Effector memory CD8-positive, alpha-beta T cell (primary cell): Measurements from ENCODE around the gene ITIH3.

ENCODE experiments used
- ATAC-seq: fragments of 150-1000 bp; cut with Tn5 transposase; replicated peaks from 2 replicates; pipeline ENCODE4 v1.10.0; 2021; ENCODE audit warnings: mild to moderate bottlenecking, moderate library complexity
- DNase-seq, 3 experiments: peaks; one replicate each; pipeline ENCODE4 v3.0.0; 2021
- H3K27ac Mint-ChIP-seq, 2 donors: one replicate each; pipeline ENCODE4 v1.8.0; 2022; ENCODE audit warnings: mild to moderate bottlenecking in 2 of 2, mixed read lengths in 2 of 2, moderate library complexity in 2 of 2
- H3K27me3 Mint-ChIP-seq, 2 donors: one replicate each; pipeline ENCODE4 v1.8.0; 2022; ENCODE audit warnings: mixed read lengths in 2 of 2
- H3K36me3 Mint-ChIP-seq: one replicate; pipeline ENCODE4 v1.8.0; 2022; ENCODE audit warnings: mild to moderate bottlenecking, moderate library complexity, mixed read lengths; ENCODE audit not compliant: insufficient read depth
- H3K4me1 Mint-ChIP-seq, 2 donors: one replicate each; pipeline ENCODE4 v1.8.0; 2022; ENCODE audit warnings: low read depth in 2 of 2, mixed read lengths in 2 of 2
- H3K4me3 Mint-ChIP-seq, 2 donors: one replicate each; pipeline ENCODE4 v1.8.0; 2022; ENCODE audit warnings: mild to moderate bottlenecking in 2 of 2, mixed read lengths in 2 of 2, moderate library complexity in 2 of 2
- H3K9me3 Mint-ChIP-seq, 2 donors: one replicate each; pipeline ENCODE4 v1.8.0; 2022; ENCODE audit warnings: mixed read lengths in 2 of 2

The ITIH3 gene

DNA sequence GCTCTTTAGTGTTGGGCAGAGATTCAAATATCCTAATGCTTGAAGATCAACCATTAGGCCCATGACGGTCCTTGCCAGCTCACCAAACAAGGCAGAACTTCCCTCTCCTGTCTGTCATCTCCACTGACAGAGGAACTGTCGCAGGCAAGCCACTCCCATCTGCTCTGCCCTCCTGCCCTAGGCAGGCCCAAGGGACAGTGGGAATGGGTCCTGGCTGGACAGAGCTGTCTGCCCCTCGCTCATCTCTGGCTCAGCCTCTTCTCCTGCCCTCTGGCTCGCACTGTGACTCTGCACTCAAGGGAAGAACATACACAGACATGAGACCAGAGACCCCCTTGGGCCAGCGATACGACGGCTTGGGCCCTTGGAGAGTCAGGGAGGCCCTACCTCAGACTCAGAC, 47.8 kb downstream of the ITIH3 start:
- no peak overlapping the region for H3K4me3 Mint-ChIP-seq
- DNase-seq (no peak), ATAC-seq (no peak)
- H3K27me3 Mint-ChIP-seq: no peaks in the 10 kb centered on the region
- H3K9me3 Mint-ChIP-seq: no peaks in the 10 kb centered on the region
- H3K36me3 Mint-ChIP-seq: peaks cover 14% of the 10 kb centered on the region
- H3K4me1 Mint-ChIP-seq: peaks cover 28 to 33% of the 10 kb centered on the region in 2 donors
- H3K27ac Mint-ChIP-seq: no peak overlapping the region

DNA sequence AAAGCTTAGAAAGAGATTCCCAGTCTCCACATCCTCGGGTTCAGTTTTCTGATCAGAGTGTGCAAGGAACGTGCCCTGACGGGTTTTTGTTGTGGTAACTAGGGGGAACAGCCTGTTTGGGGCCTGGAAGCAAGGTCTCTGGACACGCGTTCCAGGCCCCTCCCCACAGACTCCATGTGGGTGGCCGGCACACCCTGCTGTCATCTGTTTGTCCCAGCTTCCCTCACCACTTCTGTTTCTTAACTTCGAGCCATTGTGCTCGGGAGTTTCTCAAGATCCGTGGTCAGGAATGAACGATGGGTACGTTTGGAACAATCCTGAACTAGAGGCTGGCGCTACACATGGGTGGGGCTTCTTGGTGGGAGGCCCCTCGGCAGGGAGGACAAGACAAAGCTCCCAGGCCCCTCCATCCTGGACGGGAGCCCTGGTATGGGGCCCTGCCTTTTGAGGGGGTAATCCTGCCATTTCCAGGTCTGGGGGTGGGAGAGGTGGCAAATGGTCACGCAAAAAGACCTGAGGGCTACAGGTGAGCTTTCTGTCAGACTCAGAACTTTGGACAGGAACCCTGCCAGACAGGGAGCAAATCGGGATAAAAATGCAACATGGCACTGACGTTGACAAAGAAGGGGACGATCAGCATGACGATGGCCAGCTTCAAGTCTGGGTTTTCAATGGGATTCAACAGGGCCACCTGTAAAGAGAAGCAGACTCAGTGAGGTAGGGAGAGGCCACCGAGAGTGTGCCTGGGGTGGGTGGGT, 48.7 kb downstream of the ITIH3 start:
- Mint-ChIP-seq H3K4me3 (no peak overlapping the region), H3K4me1 (peaks cover 20 to 25% of the 10 kb centered on the region in 2 donors), H3K27me3 (no peaks in the 10 kb centered on the region), H3K9me3 (no peaks in the 10 kb centered on the region), H3K36me3 (peaks cover 17% of the 10 kb centered on the region), H3K27ac (no peak overlapping the region)
- DNase-seq (no peak), ATAC-seq (no peak)

DNA sequence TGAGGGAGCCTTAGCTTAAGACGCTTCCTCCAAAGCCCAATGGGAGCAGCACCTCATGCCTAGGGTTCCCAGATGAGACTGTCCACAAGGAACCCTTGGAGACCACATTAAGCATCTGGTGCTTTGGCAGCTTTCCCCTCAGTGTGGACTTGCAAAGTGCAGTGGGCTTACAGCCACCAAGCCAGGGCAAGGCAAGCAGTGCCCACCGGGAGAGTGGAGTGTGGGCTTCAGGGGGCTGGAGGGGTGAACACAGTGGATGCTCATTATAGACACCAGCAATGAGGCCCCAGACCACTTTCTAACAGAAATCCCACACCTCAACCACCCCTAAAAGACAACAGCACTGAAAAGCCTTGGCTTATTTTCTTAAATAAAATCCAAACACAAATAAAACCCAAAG, 49.3 kb downstream of the ITIH3 start:
- H3K4me1 Mint-ChIP-seq: peaks cover 14 to 19% of the 10 kb centered on the region in 2 donors
- no peak for DNase-seq
- no peaks in the 10 kb centered on the region for H3K27me3 Mint-ChIP-seq
- H3K27ac Mint-ChIP-seq: no peak overlapping the region
- H3K4me3 Mint-ChIP-seq: no peak overlapping the region
- ATAC-seq: no peak
- peaks cover 20% of the 10 kb centered on the region for H3K36me3 Mint-ChIP-seq
- H3K9me3 Mint-ChIP-seq: no peaks in the 10 kb centered on the region

DNA sequence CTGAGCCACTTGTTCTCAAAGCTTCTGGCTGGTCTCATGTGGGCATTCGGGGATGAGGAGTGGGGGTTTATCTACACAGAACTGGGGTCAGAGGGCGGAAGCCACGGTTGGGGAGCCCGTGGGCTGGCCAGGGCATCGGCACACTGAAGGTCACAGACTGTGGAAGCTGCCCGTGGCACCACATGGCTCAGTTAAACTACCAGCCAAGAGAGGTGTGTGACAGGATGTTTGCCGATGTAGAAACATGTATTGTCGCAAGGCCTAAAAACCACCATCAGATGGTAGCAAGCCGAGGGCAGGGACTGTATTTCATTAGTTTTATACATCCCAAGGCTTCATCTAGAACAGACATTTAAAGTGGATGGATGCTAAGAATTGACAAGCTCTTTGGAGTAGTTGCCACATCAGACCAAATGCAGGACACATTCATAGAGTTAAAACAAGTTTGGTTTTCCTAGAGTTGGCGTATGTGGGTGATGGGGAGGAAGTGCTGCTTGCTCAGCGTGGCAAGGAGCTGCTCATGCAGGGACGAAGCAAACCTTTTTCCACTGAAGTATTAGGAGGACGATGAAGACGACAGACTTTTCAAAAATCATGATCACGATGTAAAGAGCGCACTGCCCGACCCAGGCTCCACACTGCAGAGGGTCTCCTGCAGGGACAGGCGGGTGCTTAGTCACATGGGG, 49.8 kb downstream of the ITIH3 start:
- ATAC-seq (no peak), DNase-seq (no peak)
- peaks cover 8 to 13% of the 10 kb centered on the region in 2 donors for H3K4me1 Mint-ChIP-seq

DNA sequence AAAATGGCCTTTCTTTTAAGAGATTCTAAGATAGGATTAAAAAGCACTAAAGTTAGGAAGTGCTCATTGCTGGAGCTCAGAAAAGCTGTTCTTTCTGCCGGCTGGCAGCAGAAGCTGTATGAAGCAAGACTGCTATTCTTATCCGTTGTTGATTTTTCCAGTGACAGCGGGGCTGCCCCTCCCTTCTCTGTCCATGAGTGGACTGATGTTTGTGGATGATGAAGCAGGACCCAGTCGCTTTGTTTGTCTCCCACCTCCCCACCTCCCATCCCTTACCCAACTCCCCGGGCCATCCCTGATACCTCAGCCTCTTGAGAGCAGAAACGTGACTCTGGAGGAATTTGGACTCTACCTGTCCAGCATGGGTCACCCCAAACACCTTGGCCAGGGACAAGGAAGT, 50.6 kb downstream of the ITIH3 start:
- H3K4me1 Mint-ChIP-seq: peaks cover 2 to 7% of the 10 kb centered on the region in 2 donors
- H3K4me3 Mint-ChIP-seq: no peak overlapping the region
- ATAC-seq (no peak), DNase-seq (no peak)
- H3K36me3 Mint-ChIP-seq: peaks cover 28% of the 10 kb centered on the region
- H3K27ac Mint-ChIP-seq: no peak overlapping the region
- no peaks in the 10 kb centered on the region for H3K27me3 Mint-ChIP-seq
- no peaks in the 10 kb centered on the region for H3K9me3 Mint-ChIP-seq

More for the DNA sequence above, 49.8 kb downstream of the ITIH3 start:
- H3K9me3 Mint-ChIP-seq: no peaks in the 10 kb centered on the region
- H3K4me3 Mint-ChIP-seq: no peak overlapping the region
- peaks cover 26% of the 10 kb centered on the region for H3K36me3 Mint-ChIP-seq
- no peak overlapping the region for H3K27ac Mint-ChIP-seq
- H3K27me3 Mint-ChIP-seq: no peaks in the 10 kb centered on the region

DNA sequence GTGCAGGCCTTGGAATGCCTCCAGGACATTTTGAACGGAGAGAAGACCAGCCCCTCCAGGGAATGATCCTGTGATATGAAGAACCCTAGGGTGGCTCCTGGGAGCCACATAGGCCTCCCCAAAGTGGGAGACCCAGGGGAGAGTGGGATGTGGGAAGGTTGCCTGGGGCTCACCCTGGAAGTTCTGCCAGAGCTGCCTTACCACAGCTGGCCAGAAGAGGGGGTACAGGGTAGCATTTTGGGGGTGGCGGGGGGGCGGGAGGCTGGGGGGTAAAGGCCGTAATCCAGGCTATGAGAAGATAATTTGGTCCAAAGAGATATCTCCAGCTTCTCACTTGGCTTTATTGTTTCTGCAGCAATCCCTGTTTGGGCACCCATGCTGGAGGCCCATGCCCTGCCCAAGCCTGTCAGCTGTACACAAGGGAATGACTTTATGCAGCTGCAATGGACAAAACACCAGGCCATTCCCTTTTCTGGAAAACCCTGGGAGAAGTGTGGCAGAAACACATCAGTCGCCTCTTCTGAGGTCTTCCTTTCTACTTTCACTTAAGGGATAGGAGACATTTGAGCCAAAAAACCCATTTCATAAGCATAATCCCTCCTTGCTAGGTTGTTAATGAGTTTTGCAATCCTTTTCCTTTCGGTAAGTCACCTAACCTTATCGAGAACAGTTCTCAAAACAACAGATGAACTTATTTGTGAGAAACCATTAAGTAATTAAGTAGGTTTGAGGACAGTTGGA, 51.3 kb downstream of the ITIH3 start:
- Mint-ChIP-seq H3K27me3 (no peaks in the 10 kb centered on the region), H3K9me3 (no peaks in the 10 kb centered on the region), H3K4me3 (no peak overlapping the region), H3K27ac (no peak overlapping the region), H3K36me3 (peaks cover 32% of the 10 kb centered on the region), H3K4me1 (peaks cover 0 to 4% of the 10 kb centered on the region in 2 donors)
- DNase-seq (peak in 1 of 3 experiments; percentile 19), ATAC-seq (no peak)

DNA sequence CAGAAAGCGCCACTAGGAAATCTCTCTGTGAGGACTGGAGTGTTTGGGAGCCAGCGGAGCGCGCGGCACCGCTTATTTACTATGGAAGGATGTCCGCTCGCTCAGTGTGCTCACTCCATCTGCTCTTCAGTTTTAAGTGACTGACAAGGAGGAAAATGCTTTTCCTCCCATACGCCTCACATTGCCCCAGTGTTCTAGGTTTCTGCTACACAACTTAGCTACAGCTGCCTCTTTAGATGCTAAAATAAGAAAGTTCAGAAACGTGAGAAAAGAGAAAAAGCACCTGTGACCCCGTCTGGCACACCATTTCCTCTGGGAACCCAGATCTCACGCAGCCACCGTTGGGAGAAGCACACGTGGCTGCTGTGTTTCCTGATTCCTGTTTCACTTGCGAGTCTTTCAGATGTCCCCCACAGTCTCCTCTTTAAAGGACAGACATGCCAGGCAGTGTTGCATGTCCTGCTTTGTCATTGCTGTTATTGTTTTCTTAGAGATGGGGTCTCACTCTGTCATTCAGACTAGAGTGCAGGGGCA, 51.9 kb downstream of the ITIH3 start:
- Mint-ChIP-seq H3K36me3 (peaks cover 38% of the 10 kb centered on the region), H3K27ac (peak overlapping the region in 1 of 2 donors; percentile 13)

DNA sequence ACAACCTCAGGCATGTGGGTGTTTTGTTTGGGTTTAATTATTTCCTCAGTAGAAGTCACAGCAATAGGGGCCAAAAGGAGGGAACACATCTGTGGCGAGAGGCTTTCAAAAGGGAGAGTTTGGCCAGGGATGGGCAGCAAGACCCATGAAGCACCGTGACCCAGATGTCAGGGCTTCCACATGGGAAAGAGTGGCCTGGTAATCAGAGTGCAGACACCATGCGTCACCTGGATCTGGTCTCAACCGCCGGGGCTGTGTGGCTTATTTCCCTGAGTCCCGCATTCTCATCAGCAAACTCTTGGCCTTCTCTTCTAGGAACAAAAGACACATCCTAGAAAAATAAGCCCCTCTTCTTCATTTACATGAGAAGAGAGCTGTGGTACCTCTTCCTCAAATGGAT, 52.6 kb downstream of the ITIH3 start:
- no peaks in the 10 kb centered on the region for H3K27me3 Mint-ChIP-seq

More for the DNA sequence above, 51.9 kb downstream of the ITIH3 start:
- no peak for ATAC-seq
- DNase-seq: no peak
- H3K4me1 Mint-ChIP-seq: peaks cover 0 to 4% of the 10 kb centered on the region in 2 donors
- no peak overlapping the region for H3K4me3 Mint-ChIP-seq
- H3K27me3 Mint-ChIP-seq: no peaks in the 10 kb centered on the region
- H3K9me3 Mint-ChIP-seq: no peaks in the 10 kb centered on the region

DNA sequence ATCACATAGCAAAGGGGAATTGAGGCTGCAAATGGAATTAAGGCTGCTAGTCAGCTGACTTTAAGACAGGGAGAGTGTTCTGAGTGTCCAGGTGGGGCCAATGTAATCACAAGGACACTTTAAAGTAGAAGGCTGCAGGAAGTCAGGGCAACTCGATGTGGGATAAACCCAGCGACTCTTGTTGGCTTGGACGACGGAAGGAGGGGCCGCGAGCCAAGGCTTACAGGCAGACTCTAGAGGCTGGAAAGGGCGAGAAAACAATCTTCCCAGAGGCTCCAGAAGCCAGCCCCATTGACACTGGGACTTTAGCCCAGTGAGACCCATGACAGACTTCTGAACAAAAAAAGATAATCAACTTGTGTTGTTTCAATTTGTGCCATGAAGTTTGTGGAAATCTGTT, 53.1 kb downstream of the ITIH3 start:
- Mint-ChIP-seq H3K4me1 (no peaks in the 10 kb centered on the region), H3K27ac (no peak overlapping the region), H3K9me3 (no peaks in the 10 kb centered on the region), H3K36me3 (peaks cover 43% of the 10 kb centered on the region), H3K4me3 (no peak overlapping the region), H3K27me3 (no peaks in the 10 kb centered on the region)
- ATAC-seq (no peak), DNase-seq (no peak)

More for the DNA sequence above, 52.6 kb downstream of the ITIH3 start:
- H3K27ac Mint-ChIP-seq: no peak overlapping the region
- ATAC-seq (no peak), DNase-seq (no peak)
- H3K4me1 Mint-ChIP-seq: no peaks in the 10 kb centered on the region
- H3K9me3 Mint-ChIP-seq: no peaks in the 10 kb centered on the region
- H3K4me3 Mint-ChIP-seq: no peak overlapping the region
- H3K36me3 Mint-ChIP-seq: peaks cover 40% of the 10 kb centered on the region

DNA sequence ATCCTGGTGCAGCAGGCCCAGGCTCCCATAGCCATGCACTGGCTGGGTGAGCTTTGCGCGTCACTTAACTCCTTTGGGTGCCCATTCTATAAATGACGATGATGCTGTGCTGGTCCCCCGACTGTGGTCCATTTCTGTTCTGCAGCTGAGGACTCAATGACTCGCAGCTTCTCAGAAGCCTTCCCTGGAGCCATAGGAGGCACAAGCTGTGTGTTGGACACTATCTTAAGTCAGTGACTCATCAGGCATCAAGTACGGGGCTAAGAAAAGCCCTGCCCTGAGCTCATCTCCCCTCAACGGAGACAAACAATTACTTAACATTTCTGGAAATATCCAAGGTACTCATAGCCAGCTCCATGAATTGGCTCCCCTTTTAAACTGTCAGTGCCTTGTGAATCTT, 54.0 kb downstream of the ITIH3 start:
- no peaks in the 10 kb centered on the region for H3K4me1 Mint-ChIP-seq
- H3K9me3 Mint-ChIP-seq: no peaks in the 10 kb centered on the region
- DNase-seq (no peak), ATAC-seq (no peak)
- H3K27ac Mint-ChIP-seq: no peak overlapping the region
- H3K27me3 Mint-ChIP-seq: no peaks in the 10 kb centered on the region
- H3K36me3 Mint-ChIP-seq: peaks cover 43% of the 10 kb centered on the region
- H3K4me3 Mint-ChIP-seq: no peak overlapping the region

DNA sequence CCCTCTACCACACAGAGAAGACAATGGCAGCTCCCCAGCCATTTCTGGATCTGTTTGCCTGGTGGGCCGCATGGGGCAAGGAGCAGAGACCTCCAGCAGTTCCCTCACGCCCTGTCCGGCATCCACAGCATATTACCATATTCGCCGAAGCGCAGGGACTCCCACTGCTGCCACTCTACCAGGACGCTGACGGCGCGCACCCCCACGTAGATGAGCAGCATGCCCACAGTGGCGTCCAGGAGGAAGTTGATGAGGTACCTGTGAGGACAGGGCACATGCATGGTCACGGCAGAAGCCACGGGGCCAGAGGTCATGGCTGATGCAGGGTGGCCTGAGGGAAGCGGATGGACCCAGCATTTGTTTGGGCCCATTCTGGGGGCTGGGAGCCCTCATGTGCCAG, 55.1 kb downstream of the ITIH3 start:
- Mint-ChIP-seq H3K27ac (no peak overlapping the region), H3K4me1 (no peaks in the 10 kb centered on the region), H3K4me3 (no peak overlapping the region), H3K27me3 (no peaks in the 10 kb centered on the region), H3K9me3 (no peaks in the 10 kb centered on the region), H3K36me3 (peaks cover 37% of the 10 kb centered on the region)
- DNase-seq (no peak), ATAC-seq (no peak)

DNA sequence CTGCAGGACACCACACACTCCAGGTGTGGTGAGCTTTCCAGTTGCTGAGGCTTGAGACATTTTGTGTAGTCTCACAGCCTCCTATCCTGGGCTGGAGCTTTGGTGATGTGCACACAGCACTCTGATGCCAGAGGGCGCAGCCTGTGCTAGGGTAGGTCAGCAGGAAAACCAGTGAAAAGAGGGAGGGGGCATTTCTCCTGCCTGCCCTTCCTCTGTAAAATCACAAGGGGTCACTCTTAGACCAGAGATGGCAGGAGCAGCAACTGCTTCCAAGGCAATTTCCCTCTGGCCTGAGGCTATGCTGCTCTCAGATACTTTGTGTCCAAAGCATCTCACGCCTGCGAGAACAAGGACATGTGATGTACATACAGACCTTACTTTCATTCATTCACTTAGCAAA, 56.8 kb downstream of the ITIH3 start:
- ATAC-seq: no peak
- H3K9me3 Mint-ChIP-seq: no peaks in the 10 kb centered on the region
- peaks cover 33% of the 10 kb centered on the region for H3K36me3 Mint-ChIP-seq
- H3K27ac Mint-ChIP-seq: no peak overlapping the region
- H3K4me1 Mint-ChIP-seq: peaks cover 2 to 5% of the 10 kb centered on the region in 2 donors
- H3K4me3 Mint-ChIP-seq: no peak overlapping the region
- DNase-seq: no peak
- H3K27me3 Mint-ChIP-seq: no peaks in the 10 kb centered on the region

DNA sequence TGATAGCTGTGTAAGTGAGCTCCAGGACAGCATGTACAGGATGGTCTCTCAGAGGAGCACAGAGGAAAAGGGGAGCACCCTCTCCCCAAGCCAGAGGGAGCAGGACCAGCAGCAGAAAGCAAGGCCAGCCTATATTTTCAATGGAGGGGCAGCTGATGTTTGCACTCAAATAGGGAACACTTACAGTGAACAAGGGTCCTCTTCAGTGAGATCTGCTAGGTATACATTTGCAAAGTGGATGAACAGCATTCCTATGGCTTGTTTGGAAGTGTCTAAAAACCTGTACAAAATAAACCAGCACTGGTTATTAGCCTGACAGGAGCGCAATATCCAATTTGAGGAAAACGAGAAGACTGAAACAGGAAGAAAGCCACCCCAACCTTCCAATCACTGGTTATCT, 57.8 kb downstream of the ITIH3 start:
- Mint-ChIP-seq H3K27me3 (no peaks in the 10 kb centered on the region), H3K9me3 (no peaks in the 10 kb centered on the region), H3K36me3 (peaks cover 33% of the 10 kb centered on the region), H3K4me1 (peaks cover 2 to 9% of the 10 kb centered on the region in 2 donors), H3K4me3 (no peak overlapping the region), H3K27ac (peak overlapping the region in 1 of 2 donors; percentile 18)
- DNase-seq (no peak), ATAC-seq (no peak)
